ENCODE measurements around the gene PLA2G4D.

The PLA2G4D gene

DNA sequence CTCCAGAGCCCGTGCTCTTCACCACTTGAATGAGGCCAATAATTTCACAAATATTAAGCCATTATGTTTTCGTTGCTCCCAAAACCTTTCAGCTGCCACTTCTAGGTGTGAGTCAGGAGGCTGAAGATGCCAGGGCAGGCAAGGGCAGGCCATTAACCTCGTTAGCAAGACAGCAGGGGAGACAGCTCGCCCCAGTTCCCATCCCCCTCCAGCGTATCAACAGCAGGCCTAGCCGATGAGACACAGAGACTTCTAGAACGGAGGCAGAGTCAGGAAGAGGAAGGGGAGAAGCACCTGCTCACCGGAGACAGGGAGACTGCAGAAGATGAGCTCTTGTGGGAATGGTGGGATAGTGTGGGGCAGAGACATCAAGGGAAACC, 45.6 kb downstream of the PLA2G4D start:
- Histone ChIP-seq H3K27ac (ENCODE audit: low read depth, low read length) (no peak overlapping the region), H3K27me3 (ENCODE audit: control insufficient read depth, low read length) (peaks cover 10% of the 10 kb centered on the region), H4K20me1 (ENCODE audit: control insufficient read depth, insufficient read depth, low read depth, low read length) (no peaks in the 10 kb centered on the region), H3K9me3 (ENCODE audit: control insufficient read depth, insufficient read depth, low read length) (no peaks in the 10 kb centered on the region), H3K4me2 (ENCODE audit: low read length) (no peak overlapping the region), H3K36me3 (ENCODE audit: control insufficient read depth, low read length) (no peaks in the 10 kb centered on the region), H3F3A (ENCODE audit: control insufficient read depth, insufficient read depth) (no peaks in the 10 kb centered on the region), H3K79me2 (ENCODE audit: control insufficient read depth, low read length) (no peaks in the 10 kb centered on the region), H3K9me2 (replicated peaks; ENCODE audit: control insufficient read depth, low read length) (no peaks in the 10 kb centered on the region), H3K4me1 (ENCODE audit: control insufficient read depth, low read length) (0 out of 2 replicates have a peak, but pooled peaks cover 2% of the 10 kb centered on the region), H3K4me3 (ENCODE audit: low read length) (no peak overlapping the region)
- TF ChIP-seq, protein P1, sequence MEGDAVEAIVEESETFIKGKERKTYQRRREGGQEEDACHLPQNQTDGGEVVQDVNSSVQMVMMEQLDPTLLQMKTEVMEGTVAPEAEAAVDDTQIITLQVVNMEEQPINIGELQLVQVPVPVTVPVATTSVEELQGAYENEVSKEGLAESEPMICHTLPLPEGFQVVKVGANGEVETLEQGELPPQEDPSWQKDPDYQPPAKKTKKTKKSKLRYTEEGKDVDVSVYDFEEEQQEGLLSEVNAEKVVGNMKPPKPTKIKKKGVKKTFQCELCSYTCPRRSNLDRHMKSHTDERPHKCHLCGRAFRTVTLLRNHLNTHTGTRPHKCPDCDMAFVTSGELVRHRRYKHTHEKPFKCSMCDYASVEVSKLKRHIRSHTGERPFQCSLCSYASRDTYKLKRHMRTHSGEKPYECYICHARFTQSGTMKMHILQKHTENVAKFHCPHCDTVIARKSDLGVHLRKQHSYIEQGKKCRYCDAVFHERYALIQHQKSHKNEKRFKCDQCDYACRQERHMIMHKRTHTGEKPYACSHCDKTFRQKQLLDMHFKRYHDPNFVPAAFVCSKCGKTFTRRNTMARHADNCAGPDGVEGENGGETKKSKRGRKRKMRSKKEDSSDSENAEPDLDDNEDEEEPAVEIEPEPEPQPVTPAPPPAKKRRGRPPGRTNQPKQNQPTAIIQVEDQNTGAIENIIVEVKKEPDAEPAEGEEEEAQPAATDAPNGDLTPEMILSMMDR (IDR thresholded peaks at IDR 0.05; ENCODE audit: low read depth, low read length, poor library complexity, severe bottlenecking) = no peak
- TF ChIP-seq EZH2phosphoT487 (IDR thresholded peaks at IDR 0.05; ENCODE audit: borderline replicate concordance, low read length) = no peak

DNA sequence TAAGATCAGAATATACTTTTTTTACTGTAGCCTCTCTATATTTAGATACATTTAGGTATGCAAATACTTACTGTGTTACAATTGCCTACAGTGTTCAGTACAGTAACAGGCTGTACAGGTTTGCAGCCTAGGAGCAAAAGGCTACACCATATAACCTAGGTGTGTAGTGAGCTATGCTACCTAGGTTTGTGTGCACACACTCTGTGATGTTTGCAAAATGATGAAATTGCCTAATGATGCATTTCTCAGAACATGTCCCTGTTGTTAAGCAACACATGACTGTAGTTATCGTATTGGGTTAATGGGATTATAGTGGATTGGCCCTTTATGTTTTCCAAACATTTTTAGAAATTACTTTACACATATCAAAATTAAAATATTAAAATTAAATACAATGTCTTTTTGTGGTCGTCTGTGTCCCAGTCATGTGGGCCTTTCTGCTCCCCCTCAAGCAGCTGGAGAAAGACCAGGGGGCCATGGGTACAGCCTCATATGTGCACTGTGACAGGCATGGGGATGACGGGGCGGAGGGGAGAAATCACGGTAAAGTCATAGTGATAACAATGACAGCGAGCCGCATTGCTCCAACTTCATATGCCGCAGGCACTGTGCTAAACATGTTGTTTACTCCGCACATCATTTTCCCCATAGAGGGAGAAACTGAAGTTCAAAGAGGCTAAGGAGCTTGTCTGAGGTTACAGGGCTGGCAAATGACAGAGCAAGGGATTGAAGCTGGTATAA, 46.1 kb downstream of the PLA2G4D start:
- Histone ChIP-seq H3F3A (ENCODE audit: control insufficient read depth, insufficient read depth) (no peaks in the 10 kb centered on the region), H3K4me3 (ENCODE audit: low read length) (no peak overlapping the region), H3K79me2 (ENCODE audit: control insufficient read depth, low read length) (no peaks in the 10 kb centered on the region), H3K27ac (ENCODE audit: low read depth, low read length) (no peak overlapping the region), H3K9me2 (replicated peaks; ENCODE audit: control insufficient read depth, low read length) (no peaks in the 10 kb centered on the region), H4K20me1 (ENCODE audit: control insufficient read depth, insufficient read depth, low read depth, low read length) (no peaks in the 10 kb centered on the region), H3K9me3 (ENCODE audit: control insufficient read depth, insufficient read depth, low read length) (no peaks in the 10 kb centered on the region), H3K4me1 (ENCODE audit: control insufficient read depth, low read length) (0 out of 2 replicates have a peak, but pooled peaks cover 2% of the 10 kb centered on the region), H3K4me2 (ENCODE audit: low read length) (no peak overlapping the region), H3K36me3 (ENCODE audit: control insufficient read depth, low read length) (no peaks in the 10 kb centered on the region), H3K27me3 (ENCODE audit: control insufficient read depth, low read length) (peaks cover 8% of the 10 kb centered on the region)
- TF ChIP-seq, protein P1 (IDR thresholded peaks at IDR 0.05; ENCODE audit: low read depth, low read length, poor library complexity, severe bottlenecking) = no peak
- no peak for TF ChIP-seq EZH2phosphoT487 (IDR thresholded peaks at IDR 0.05; ENCODE audit: borderline replicate concordance, low read length)

DNA sequence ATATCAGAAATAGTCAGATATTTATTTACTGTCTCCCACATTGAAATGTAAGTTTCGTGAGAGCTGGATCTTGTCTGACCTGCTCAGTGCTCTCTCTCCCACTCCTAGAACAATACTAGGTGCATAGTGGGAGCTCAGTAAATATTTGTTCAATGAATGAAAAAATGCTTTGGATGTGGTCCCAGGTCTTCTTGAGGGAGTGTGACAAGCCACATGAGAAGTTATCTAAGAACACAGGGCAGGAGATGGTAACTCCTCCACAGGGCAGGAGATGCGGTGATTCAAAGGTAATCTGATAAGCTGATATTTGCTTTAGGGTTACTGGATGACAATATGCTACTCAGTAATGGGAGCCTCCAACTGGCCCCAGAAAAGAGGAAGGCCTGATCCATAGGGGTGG, 47.8 kb downstream of the PLA2G4D start:
- 0 out of 2 replicates have a peak, but pooled peaks cover 2% of the 10 kb centered on the region for H3K4me1 ChIP-seq (ENCODE audit: control insufficient read depth, low read length)
- no peak overlapping the region for H3K4me3 ChIP-seq (ENCODE audit: low read length)
- no peaks in the 10 kb centered on the region for H3K9me3 ChIP-seq (ENCODE audit: control insufficient read depth, insufficient read depth, low read length)
- H3K27ac ChIP-seq (ENCODE audit: low read depth, low read length) = no peak overlapping the region
- H3K36me3 ChIP-seq (ENCODE audit: control insufficient read depth, low read length) = no peaks in the 10 kb centered on the region
- no peak overlapping the region for H3K4me2 ChIP-seq (ENCODE audit: low read length)
- TF ChIP-seq, protein P1 (IDR thresholded peaks at IDR 0.05; ENCODE audit: low read depth, low read length, poor library complexity, severe bottlenecking) = no peak
- TF ChIP-seq EZH2phosphoT487 (IDR thresholded peaks at IDR 0.05; ENCODE audit: borderline replicate concordance, low read length) = no peak
- H3K79me2 ChIP-seq (ENCODE audit: control insufficient read depth, low read length) = no peaks in the 10 kb centered on the region
- 0 out of 2 replicates have a peak, but pooled peaks cover under 1% of the 10 kb centered on the region for H3K27me3 ChIP-seq (ENCODE audit: control insufficient read depth, low read length)
- no peaks in the 10 kb centered on the region for H3F3A ChIP-seq (ENCODE audit: control insufficient read depth, insufficient read depth)
- no peaks in the 10 kb centered on the region for H3K9me2 ChIP-seq (replicated peaks; ENCODE audit: control insufficient read depth, low read length)
- H4K20me1 ChIP-seq (ENCODE audit: control insufficient read depth, insufficient read depth, low read depth, low read length) = no peaks in the 10 kb centered on the region
